Activated CD4-positive, alpha-beta T cell treated with anti-CD3 and anti-CD28 coated beads, Interleukin-2, amount 50 U/mL, for 24 hours (primary cell): Measurements from ENCODE around the gene SAMD4B.
"Not testable (repeated sequence)": the region's sequence is repeated elsewhere in the genome, so short reads cannot be mapped to it uniquely, and the experiment has no call there.

ENCODE experiments used
- DNase-seq, 2 donors: peaks; one replicate each; pipeline ENCODE4 v3.0.0-alpha.2; 2020; ENCODE audit warnings: low read depth in 1 of 2, low spot score in 1 of 2

The SAMD4B gene

GRCh38 chr19:39310558-39311311 lies 31.5 kb upstream of the SAMD4B start:
- no peak for DNase-seq

- no peak for DNase-seq
These were observed 28.0 kb upstream of the SAMD4B start for GRCh38 chr19:39314016-39314728.

- DNase-seq, result no peak
These were observed 26.3 kb upstream of the SAMD4B start for GRCh38 chr19:39315933-39316332.

- no peak for DNase-seq
These were observed 25.4 kb upstream of the SAMD4B start for GRCh38 chr19:39316627-39317321.

DNA sequence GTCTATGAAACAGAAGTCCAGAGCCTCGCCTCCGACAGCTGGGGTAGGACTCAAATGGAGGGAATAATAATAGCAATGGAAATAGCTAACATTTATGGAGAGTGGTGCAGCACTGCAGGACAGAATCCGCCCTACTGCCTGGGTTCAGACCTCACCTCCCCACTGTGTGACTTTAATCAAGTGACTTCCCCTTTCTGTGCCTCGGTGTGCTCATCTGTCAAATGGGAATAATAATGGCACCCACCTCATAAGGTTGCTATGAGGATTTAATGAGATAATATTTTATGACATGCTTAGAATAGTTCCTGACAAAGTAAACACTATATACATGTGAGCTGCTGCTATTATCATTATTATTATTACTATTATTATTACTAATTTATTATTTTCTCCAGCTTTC lies 24.7 kb upstream of the SAMD4B start:
- DNase-seq, result no peak

- no peak for DNase-seq
These were observed 24.1 kb upstream of the SAMD4B start for GRCh38 chr19:39318071-39318470.

- no peak for DNase-seq
These were observed 23.5 kb upstream of the SAMD4B start for GRCh38 chr19:39318690-39319089.

- DNase-seq, result no peak
These were observed 22.9 kb upstream of the SAMD4B start for GRCh38 chr19:39319098-39319891.

DNA sequence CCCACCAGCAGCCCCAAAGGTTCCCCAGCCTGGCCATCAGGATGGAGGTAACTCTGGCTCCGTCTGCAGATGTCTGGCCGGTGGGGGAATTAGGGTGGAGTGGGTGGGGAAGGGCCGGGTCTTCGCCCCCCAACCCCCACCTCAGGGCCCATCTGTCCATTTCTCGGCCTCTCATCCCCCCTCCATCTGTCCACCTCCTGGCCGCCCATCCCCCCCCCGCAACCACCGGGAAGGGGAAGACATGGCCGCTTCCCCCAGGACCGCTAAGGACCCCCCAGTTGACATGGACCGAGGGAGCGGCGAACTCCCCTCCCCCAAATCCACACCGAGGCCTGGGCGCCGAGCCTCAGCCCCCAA lies 22.4 kb upstream of the SAMD4B start:
- DNase-seq, result no peak

DNA sequence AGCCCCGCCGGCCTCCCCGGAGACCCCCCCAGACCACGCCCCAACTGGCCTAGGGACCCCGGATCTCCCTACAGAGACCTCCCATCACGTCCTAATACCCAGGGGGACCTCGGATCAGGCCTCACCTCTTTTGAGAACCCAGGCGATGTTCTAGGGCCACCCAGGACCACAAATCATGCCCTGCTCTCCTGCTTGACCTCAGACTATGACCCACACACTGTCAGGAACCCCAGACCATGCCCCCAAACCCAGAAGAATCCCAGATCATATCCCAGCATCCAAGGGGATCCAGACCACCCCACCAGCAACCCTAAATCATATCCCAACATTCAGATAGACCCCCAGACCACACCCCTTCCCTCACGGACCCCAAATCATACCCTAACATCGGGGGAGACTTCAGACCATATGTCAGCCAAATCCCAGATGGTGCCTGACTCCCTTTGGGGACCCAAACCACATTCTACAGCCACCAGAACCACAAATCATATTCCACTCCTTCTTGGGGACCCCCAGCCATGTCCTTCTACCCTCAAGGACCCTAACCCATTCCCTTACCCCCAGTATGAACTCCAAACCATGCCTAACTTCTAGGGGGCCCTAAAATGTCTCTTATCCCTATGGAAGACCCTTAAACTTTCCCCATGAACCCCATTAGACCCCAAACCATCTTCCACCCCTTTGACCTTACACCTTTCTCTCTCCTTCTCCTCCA lies 20.9 kb upstream of the SAMD4B start:
- no peak for DNase-seq

DNA sequence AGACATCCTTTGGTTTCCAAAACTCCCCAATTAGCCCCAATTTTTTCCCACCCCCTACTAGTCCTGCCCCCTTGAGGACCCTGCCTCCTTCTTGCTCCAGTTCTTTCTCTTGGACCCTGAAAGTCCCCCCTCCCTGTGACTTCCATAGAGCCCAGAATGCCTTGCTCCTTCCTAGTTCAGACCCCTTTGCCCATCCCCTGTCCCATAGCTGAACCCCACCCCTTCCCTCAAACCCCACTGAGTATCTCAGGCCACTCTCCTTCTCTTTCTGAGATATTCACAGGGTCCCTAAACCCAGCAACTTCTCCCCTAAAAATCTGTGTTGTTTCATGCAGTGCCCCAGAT lies 20.4 kb upstream of the SAMD4B start:
- no peak for DNase-seq

DNA sequence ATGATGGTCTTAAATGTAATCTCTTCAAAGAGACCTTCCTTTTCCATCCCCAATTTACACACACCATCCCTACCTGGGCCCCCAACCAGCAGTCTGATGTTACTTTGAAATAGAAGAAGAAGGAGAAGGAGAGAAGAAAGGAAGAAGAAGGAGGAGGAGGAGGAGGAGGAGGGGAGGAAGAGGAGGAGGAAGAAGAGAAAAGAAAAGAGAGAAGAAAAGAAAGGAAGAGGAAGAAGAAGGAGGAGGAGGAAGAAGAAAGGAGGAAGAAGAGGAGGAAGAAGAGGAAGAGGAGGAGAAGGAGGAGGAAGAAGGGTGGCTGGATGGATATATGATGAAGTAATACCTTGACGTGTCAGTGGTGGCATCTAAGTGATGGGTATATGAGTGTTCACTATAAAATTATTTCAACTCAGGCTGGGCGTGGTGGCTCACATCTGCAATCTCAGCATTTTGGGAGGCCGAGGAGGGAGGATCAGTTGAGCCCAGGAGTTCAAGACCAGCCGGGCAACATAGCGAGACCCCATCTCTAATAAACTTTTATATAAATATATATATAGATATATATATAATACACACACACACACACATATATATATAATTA lies 17.9 kb upstream of the SAMD4B start:
- no peak for DNase-seq

DNA sequence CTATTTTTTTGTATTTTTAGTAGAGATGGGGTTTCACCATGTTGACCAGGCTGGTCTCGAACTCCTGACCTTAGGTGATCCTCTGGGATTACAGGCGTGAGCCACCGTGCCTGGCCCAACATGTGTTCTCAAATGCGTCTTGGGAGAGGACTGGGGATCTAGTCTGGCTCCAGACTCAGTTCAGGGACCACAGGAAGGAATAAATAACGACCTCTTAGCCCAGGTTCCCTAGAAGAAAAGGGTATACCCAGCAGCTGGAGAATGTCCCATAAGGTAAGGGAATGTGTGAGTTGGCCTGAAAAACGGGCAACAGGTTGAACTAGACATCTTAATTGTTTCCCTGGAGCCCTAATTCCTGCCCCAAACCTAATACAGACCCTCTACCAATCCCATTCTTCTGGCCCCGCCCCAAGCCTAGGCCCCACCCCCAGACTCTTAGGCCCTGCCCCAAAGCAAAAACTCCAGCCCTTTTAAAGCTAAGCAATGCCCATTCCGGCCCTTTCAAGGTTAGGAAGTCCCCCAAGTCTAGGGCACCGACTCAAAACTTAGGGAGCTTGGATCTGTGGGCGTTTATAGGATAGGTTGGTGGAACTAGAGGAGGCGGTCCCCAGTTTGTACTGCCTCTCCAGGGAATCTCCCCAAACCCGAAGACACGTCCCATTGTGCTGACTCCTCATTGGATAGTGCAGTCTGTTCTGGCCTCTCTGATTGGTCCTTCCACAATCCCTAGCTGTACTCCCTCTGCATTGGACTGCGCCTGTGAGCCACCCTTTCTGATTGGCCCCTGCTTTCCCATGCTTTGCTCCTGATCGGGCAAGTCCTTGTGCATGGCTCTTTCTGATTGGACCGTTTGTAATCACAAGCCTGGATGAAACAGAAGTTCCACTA lies 16.2 kb upstream of the SAMD4B start:
- DNase-seq, result no peak

GRCh38 chr19:39327363-39328045 lies 14.7 kb upstream of the SAMD4B start:
- DNase-seq, result no peak

- peak; percentile 76 for DNase-seq
These were observed 14.0 kb upstream of the SAMD4B start for GRCh38 chr19:39328046-39328705.

- DNase-seq, result no peak
These were observed 12.3 kb upstream of the SAMD4B start for GRCh38 chr19:39329948-39330347.

- no peak for DNase-seq
These were observed 9.9 kb upstream of the SAMD4B start for GRCh38 chr19:39332293-39332692.

GRCh38 chr19:39332738-39333137 lies 9.5 kb upstream of the SAMD4B start:
- DNase-seq, result not testable (repeated sequence)
